Kidney epithelial cell (primary cell): ENCODE data around the gene MATR3. TPM values are rescaled to one million over a fixed set of nuclear protein-coding genes. Genes with fewer than 3 reads are reported as not detected.
"Not testable (repeated sequence)": the region's sequence is repeated elsewhere in the genome, so short reads cannot be mapped to it uniquely, and the experiment has no call there.

Experiments
- DNase-seq: peaks from one replicate; pipeline ENCODE4 v3.0.0-alpha.2; 2010; ENCODE audit warnings: low read depth
- H3K27me3 ChIP-seq: 2 replicates; pipeline ENCODE4 v1.6.0; 2011; ENCODE audit warnings: low read length; ENCODE audit not compliant: control insufficient read depth, insufficient read depth
- H3K36me3 ChIP-seq: 2 replicates; pipeline ENCODE4 v1.5.1; 2011; ENCODE audit warnings: low read length; ENCODE audit not compliant: control insufficient read depth, insufficient read depth
- H3K4me3 ChIP-seq: 2 replicates; pipeline ENCODE4 v1.5.1; 2011; ENCODE audit warnings: low read depth, mild to moderate bottlenecking, control low read depth, low read length
- CTCF ChIP-seq: IDR thresholded peaks from 2 replicates; pipeline ENCODE4 v1.5.1; 2011; ENCODE audit warnings: mild to moderate bottlenecking, moderate library complexity, low read length, control low read depth, inconsistent platforms; ENCODE audit not compliant: insufficient read depth, poor library complexity, severe bottlenecking
- total RNA-seq: library from RNA; depleted of rRNA; stranded (reverse); fragments of >200 nt; gene quantifications from 2 replicates; pipeline ENCODE4 v1.2.3, GENCODE V29; 2015

The MATR3 gene
- total RNA-seq, 1 donor from 2014 or later, result 266 TPM

- DNase-seq, result no peak
- Histone ChIP-seq H3K27me3 (no peaks in the 10 kb centered on the region), H3K4me3 (no peak overlapping the region), H3K36me3 (no peaks in the 10 kb centered on the region)
- TF ChIP-seq CTCF, result no peak
Measured at GRCh38 chr5:139301808-139302499, 8.4 kb downstream of the MATR3 start.

GRCh38 chr5:139304391-139305324 lies 11.1 kb downstream of the MATR3 start:
- no peaks in the 10 kb centered on the region for H3K36me3 ChIP-seq
- DNase-seq, result no peak
- TF ChIP-seq CTCF, result no peak
- H3K4me3 ChIP-seq, result no peak overlapping the region
- H3K27me3 ChIP-seq, result no peaks in the 10 kb centered on the region

GRCh38 chr5:139306197-139306596 lies 12.7 kb downstream of the MATR3 start:
- H3K36me3 ChIP-seq, result no peaks in the 10 kb centered on the region
- TF ChIP-seq CTCF, result no peak
- DNase-seq, result no peak

GRCh38 chr5:139306628-139307379 lies 13.3 kb downstream of the MATR3 start:
- no peaks in the 10 kb centered on the region for H3K36me3 ChIP-seq
- TF ChIP-seq CTCF, result no peak
- H3K27me3 ChIP-seq, result no peaks in the 10 kb centered on the region
- DNase-seq, result no peak
- no peak overlapping the region for H3K4me3 ChIP-seq

More at GRCh38 chr5:139306197-139306596, 12.7 kb downstream of the MATR3 start:
- no peaks in the 10 kb centered on the region for H3K27me3 ChIP-seq
- H3K4me3 ChIP-seq, result no peak overlapping the region

GRCh38 chr5:139308797-139309196 lies 15.3 kb downstream of the MATR3 start:
- DNase-seq, result no peak
- TF ChIP-seq CTCF, result no peak

GRCh38 chr5:139310715-139311186 lies 17.2 kb downstream of the MATR3 start:
- not testable (repeated sequence) for DNase-seq

More at GRCh38 chr5:139308797-139309196, 15.3 kb downstream of the MATR3 start:
- H3K27me3 ChIP-seq, result no peaks in the 10 kb centered on the region
- H3K36me3 ChIP-seq, result no peaks in the 10 kb centered on the region
- no peak overlapping the region for H3K4me3 ChIP-seq

More at GRCh38 chr5:139310715-139311186, 17.2 kb downstream of the MATR3 start:
- not testable (repeated sequence) for H3K27me3 ChIP-seq, H3K4me3 ChIP-seq, H3K36me3 ChIP-seq
